Measurements from ENCODE around the gene FXYD5.

FXYD5 gene

DNA sequence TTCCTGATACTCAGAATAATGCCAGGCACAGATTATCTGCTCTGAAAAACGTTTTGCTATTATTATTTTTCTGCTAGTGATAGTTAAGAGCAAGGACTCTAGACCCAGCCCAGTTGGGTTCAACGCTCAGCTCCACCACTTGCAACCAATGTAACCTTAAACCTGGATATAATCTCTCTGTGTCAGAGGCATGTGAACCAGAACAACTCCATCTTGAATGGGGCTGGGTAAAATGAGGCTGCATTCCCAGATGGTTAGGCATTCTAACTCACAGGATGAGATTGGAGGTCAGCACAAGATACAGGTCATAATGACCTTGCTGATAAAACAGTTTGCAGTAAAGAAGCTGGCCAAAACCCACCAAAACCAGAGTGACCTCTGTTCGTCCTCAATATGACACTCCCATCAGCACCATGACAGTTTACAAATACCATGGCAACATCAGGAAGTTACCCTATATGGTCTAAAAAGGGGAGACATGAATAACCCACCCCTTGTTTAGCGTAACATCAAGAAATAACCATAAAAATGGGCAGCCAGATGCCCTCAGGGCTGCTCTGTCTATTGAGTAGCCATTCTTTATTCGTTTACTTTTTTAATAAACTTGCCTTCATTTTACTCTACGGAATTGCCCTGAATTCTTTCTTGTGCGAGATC lies 60.4 kb downstream of the FXYD5 start:
- Histone ChIP-seq H3K9me2 (replicated peaks; ENCODE audit: low read depth, low read length) (no peaks in the 10 kb centered on the region), H3K4me2 (ENCODE audit: low read depth, low read length, poor library complexity, severe bottlenecking) (peak overlapping the region; percentile 83), H3K9me3 (ENCODE audit: insufficient read depth, low read depth, low read length) (no peaks in the 10 kb centered on the region), H4K20me1 (ENCODE audit: insufficient read depth, low read length, poor library complexity, severe bottlenecking) (no peaks in the 10 kb centered on the region), H3K4me3 (ENCODE audit: low read length, poor library complexity, severe bottlenecking) (no peak overlapping the region), H3K79me2 (ENCODE audit: insufficient read depth, low read length) (no peaks in the 10 kb centered on the region), H3K36me3 (ENCODE audit: insufficient read depth, low read length) (no peaks in the 10 kb centered on the region), H3K9ac (ENCODE audit: low read depth, low read length, poor library complexity, severe bottlenecking) (no peak overlapping the region), H3F3A (ENCODE audit: low read depth) (peaks cover 3% of the 10 kb centered on the region; the same call in 1 of the 2 replicates), H3K27me3 (ENCODE audit: insufficient read depth, low read length, poor library complexity, severe bottlenecking) (no peaks in the 10 kb centered on the region), H3K4me1 (ENCODE audit: insufficient read depth, low read length, poor library complexity, severe bottlenecking) (peaks cover 29% of the 10 kb centered on the region), H2AFZ (ENCODE audit: low read length) (no peak overlapping the region)
- no peak for TF ChIP-seq EZH2phosphoT487 (IDR thresholded peaks at IDR 0.05; ENCODE audit: borderline replicate concordance)
- TF ChIP-seq, protein P1, sequence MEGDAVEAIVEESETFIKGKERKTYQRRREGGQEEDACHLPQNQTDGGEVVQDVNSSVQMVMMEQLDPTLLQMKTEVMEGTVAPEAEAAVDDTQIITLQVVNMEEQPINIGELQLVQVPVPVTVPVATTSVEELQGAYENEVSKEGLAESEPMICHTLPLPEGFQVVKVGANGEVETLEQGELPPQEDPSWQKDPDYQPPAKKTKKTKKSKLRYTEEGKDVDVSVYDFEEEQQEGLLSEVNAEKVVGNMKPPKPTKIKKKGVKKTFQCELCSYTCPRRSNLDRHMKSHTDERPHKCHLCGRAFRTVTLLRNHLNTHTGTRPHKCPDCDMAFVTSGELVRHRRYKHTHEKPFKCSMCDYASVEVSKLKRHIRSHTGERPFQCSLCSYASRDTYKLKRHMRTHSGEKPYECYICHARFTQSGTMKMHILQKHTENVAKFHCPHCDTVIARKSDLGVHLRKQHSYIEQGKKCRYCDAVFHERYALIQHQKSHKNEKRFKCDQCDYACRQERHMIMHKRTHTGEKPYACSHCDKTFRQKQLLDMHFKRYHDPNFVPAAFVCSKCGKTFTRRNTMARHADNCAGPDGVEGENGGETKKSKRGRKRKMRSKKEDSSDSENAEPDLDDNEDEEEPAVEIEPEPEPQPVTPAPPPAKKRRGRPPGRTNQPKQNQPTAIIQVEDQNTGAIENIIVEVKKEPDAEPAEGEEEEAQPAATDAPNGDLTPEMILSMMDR (conservative IDR thresholded peaks at IDR 0.05; ENCODE audit: low read length) = no peak

DNA sequence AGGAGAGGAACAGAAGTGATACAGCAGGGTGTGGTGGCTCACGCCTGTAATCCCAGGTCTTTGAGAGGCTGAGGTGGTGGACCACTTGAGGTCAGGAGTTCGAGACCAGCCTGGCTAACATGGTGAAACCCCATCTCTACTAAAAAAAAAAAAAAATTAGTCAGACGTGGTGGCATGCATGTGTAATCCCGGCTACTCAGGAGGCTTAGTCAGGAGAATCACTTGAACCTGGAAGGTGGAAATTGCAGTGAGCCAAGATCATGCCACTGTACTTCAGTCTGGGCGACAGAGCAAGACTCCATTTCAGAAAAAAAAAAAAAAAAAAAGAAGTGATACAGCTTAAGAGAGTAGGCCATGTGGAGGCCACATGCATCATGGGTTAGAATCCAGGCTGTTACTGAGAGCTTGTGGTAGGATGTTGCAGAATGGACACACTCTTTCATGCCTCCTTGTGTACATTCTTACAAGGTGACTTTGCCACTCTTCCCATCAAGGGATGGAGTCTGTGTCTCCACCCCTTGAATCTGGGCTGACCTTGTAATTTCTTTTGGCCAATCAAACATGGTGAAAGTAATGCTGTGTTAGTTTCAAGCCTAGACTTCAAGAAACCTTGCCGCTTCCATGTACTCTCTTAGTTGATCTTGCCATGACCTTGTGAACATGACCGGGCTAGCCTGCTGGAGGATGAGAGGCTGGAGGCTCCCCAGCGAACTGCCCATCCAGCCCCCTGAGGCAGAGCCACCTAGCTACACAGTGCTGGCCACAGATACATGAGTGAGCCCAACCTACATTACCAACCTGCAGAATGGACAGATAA lies 61.7 kb downstream of the FXYD5 start:
- Histone ChIP-seq H3F3A (ENCODE audit: low read depth) (peaks cover 3% of the 10 kb centered on the region; the same call in 1 of the 2 replicates), H3K9me2 (replicated peaks; ENCODE audit: low read depth, low read length) (no peaks in the 10 kb centered on the region), H3K4me1 (ENCODE audit: insufficient read depth, low read length, poor library complexity, severe bottlenecking) (peaks cover 25% of the 10 kb centered on the region), H3K36me3 (ENCODE audit: insufficient read depth, low read length) (no peaks in the 10 kb centered on the region), H3K79me2 (ENCODE audit: insufficient read depth, low read length) (no peaks in the 10 kb centered on the region), H3K9me3 (ENCODE audit: insufficient read depth, low read depth, low read length) (no peaks in the 10 kb centered on the region), H3K27me3 (ENCODE audit: insufficient read depth, low read length, poor library complexity, severe bottlenecking) (no peaks in the 10 kb centered on the region), H3K9ac (ENCODE audit: low read depth, low read length, poor library complexity, severe bottlenecking) (no peak overlapping the region), H3K4me2 (ENCODE audit: low read depth, low read length, poor library complexity, severe bottlenecking) (no peak overlapping the region), H4K20me1 (ENCODE audit: insufficient read depth, low read length, poor library complexity, severe bottlenecking) (no peaks in the 10 kb centered on the region), H3K4me3 (ENCODE audit: low read length, poor library complexity, severe bottlenecking) (no peak overlapping the region), H2AFZ (ENCODE audit: low read length) (no peak overlapping the region)
- TF ChIP-seq EZH2phosphoT487 (IDR thresholded peaks at IDR 0.05; ENCODE audit: borderline replicate concordance) = no peak

DNA sequence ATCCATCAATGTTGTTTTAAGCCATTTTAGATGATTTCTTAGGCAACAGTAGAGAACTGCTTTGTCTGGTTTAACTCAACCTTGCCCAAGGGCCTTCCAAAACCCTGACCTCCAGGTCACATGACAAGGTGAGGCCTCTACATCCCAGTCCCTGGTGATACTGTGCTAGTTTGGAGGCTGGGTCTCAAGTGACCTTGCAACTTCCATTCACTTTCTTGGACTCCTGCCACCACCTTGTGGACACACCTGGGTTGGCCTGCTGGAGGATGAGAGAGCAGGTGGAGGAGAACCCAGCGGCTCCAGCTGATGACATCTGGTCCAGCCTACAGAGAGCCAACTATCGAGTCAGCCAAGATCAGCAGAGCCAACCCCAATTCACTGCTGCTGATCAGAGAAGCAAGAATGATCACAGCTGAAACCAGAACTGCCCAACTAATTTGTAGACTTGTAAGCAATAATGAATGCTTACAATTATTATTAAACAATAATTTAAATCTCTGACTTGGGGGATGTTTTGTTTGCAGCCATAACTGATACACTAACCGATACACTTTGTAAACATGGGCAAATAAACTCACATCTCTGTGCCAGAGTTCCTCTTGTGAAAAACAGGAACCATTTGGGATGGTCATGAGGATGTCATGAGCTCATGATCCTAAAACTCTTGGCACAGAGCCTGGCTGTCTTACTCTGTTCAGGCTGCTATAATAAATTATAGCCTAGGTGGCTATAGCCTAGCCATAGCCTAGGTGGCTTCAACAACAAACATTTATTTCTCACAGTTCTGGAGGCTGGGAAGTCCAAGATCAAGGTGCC lies 62.5 kb downstream of the FXYD5 start:
- Histone ChIP-seq H3K4me2 (ENCODE audit: low read depth, low read length, poor library complexity, severe bottlenecking) (no peak overlapping the region), H2AFZ (ENCODE audit: low read length) (no peak overlapping the region)

More for the DNA sequence above, 62.5 kb downstream of the FXYD5 start:
- Histone ChIP-seq H3K9me2 (replicated peaks; ENCODE audit: low read depth, low read length) (no peaks in the 10 kb centered on the region), H3K9me3 (ENCODE audit: insufficient read depth, low read depth, low read length) (no peaks in the 10 kb centered on the region), H3K4me3 (ENCODE audit: low read length, poor library complexity, severe bottlenecking) (no peak overlapping the region), H3K36me3 (ENCODE audit: insufficient read depth, low read length) (no peaks in the 10 kb centered on the region), H3F3A (ENCODE audit: low read depth) (peaks cover 3% of the 10 kb centered on the region; the same call in 1 of the 2 replicates), H3K9ac (ENCODE audit: low read depth, low read length, poor library complexity, severe bottlenecking) (no peak overlapping the region), H3K79me2 (ENCODE audit: insufficient read depth, low read length) (no peaks in the 10 kb centered on the region), H3K27me3 (ENCODE audit: insufficient read depth, low read length, poor library complexity, severe bottlenecking) (no peaks in the 10 kb centered on the region), H4K20me1 (ENCODE audit: insufficient read depth, low read length, poor library complexity, severe bottlenecking) (no peaks in the 10 kb centered on the region), H3K4me1 (ENCODE audit: insufficient read depth, low read length, poor library complexity, severe bottlenecking) (peaks cover 18% of the 10 kb centered on the region)
- TF ChIP-seq, protein P1 (conservative IDR thresholded peaks at IDR 0.05; ENCODE audit: low read length) = peak; percentile 61
- TF ChIP-seq EZH2phosphoT487 (IDR thresholded peaks at IDR 0.05; ENCODE audit: borderline replicate concordance) = no peak

All from Loucy (cell line).